A673 (cell line): ENCODE results near the gene ORC1. TPM values are rescaled to one million over a fixed set of nuclear protein-coding genes. Genes with fewer than 3 reads are reported as not detected.

Source experiments
- BruUV-seq: library from RNA; stranded (reverse); fragments of 400-500 nt; replicated peaks from 2 replicates; lab custom pipeline; 2021; lab: Mats Ljungman, UMichigan
- CTCF ChIA-PET: fragments of 300-600 bp; sonication (Branson Sonifier 250); formaldehyde crosslinking; loops from one replicate; lab custom pipeline; 2022; ENCODE audit warnings: antibody characterized with exemption; lab: Charles Lee
- POLR2A ChIA-PET: fragments of 300-600 bp; sonication (Branson Sonifier 250); formaldehyde crosslinking; loops from one replicate; lab custom pipeline; 2022; ENCODE audit warnings: antibody characterized with exemption; ENCODE audit not compliant: low non-redundant PET; lab: Charles Lee
- DNase-seq: peaks from one replicate; pipeline ENCODE4 v3.0.0-alpha.2; 2015; ENCODE audit warnings: low spot score
- H3K27ac ChIP-seq: fragments of 200-600 bp; sonication (generic); 2 replicates; pipeline ENCODE4 v1.5.1; 2016; ENCODE audit warnings: mixed run types, low read depth, mild to moderate bottlenecking, mixed read lengths, antibody characterized with exemption, low read length; ENCODE audit not compliant: poor library complexity, severe bottlenecking
- H3K27me3 ChIP-seq: fragments of 200-600 bp; sonication (generic); replicated peaks from 2 replicates; pipeline ENCODE4 v1.6.1; 2017; ENCODE audit warnings: mixed run types, low read depth, mild to moderate bottlenecking, mixed read lengths, antibody characterized with exemption, low read length; ENCODE audit not compliant: insufficient read depth, poor library complexity
- H3K36me3 ChIP-seq: fragments of 200-600 bp; sonication (generic); 2 replicates; pipeline ENCODE4 v1.6.1; 2016; ENCODE audit warnings: mixed run types, mild to moderate bottlenecking, mixed read lengths, antibody characterized with exemption, low read length; ENCODE audit not compliant: insufficient read depth, poor library complexity, severe bottlenecking
- H3K4me1 ChIP-seq: fragments of 200-600 bp; sonication (generic); 2 replicates; pipeline ENCODE4 v1.6.1; 2017; ENCODE audit warnings: mixed run types, mild to moderate bottlenecking, mixed read lengths, antibody characterized with exemption, low read length; ENCODE audit not compliant: insufficient read depth, poor library complexity, severe bottlenecking
- H3K4me3 ChIP-seq: fragments of 200-600 bp; sonication (generic); 2 replicates; pipeline ENCODE4 v1.5.1; 2016; ENCODE audit warnings: low read depth, mixed run types, mild to moderate bottlenecking, mixed read lengths, low read length; ENCODE audit not compliant: poor library complexity, severe bottlenecking
- H3K9me3 ChIP-seq: fragments of 200-600 bp; sonication (generic); 2 replicates; pipeline ENCODE4 v1.6.1; 2016; ENCODE audit warnings: mixed run types, low read depth, mild to moderate bottlenecking, mixed read lengths, antibody characterized with exemption, low read length; ENCODE audit not compliant: poor library complexity, severe bottlenecking
- EZH2 ChIP-seq: fragments of 200-600 bp; sonication (generic); IDR thresholded peaks from 2 replicates; pipeline ENCODE4 v1.6.1; 2017; ENCODE audit warnings: borderline replicate concordance, low read depth, mild to moderate bottlenecking, mixed read lengths, antibody characterized with exemption, low read length; ENCODE audit not compliant: poor library complexity, severe bottlenecking
- intact Hi-C: fragments of 100-400 bp; cut with micrococcal nuclease; formaldehyde crosslinking; loops from one replicate; pipeline ENCODE4 v1.10.0; 2022; ENCODE audit not compliant: unreplicated experiment
- total RNA-seq: library from RNA; stranded (reverse); gene quantifications from 2 replicates; pipeline ENCODE4 v1.2.3, GENCODE V29; 2021
- TF ChIP-seq, protein P1 (sequence below): fragments of 300-800, 200-600 bp; sonication (generic); conservative IDR thresholded peaks from 2 replicates; pipeline ENCODE4 v1.5.1; 2017; ENCODE audit warnings: low read depth, mild to moderate bottlenecking, antibody characterized with exemption, low read length, moderate library complexity, mixed read lengths

ORC1 gene
- total RNA-seq, 1 experiment from 2014 or later = 54.0 TPM

DNA sequence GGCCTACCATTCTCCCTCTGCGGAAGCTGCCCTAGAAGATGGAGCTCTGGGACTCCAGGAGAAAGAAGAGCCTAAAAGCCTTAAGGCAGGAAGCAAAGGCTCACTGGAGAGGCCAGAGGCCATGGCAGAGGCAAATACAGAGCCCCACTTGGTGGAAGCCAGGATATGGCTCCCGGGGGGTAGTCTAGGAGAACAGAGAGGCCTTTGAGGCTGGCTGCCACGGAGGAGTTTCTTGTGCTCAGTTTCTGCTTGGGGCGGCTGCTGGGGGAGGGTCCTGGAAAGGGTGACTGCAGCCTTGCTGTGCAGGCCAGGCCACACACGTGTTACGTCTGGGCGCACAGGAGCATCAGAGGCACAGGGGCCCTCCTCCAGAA is 43.6 kb downstream of the ORC1 start:
- Histone ChIP-seq H3K4me3 (no peak overlapping the region), H3K27me3 (no peaks in the 10 kb centered on the region), H3K9me3 (no peaks in the 10 kb centered on the region), H3K27ac (no peak overlapping the region), H3K4me1 (peaks cover 12% of the 10 kb centered on the region), H3K36me3 (peaks cover 70% of the 10 kb centered on the region)
- CTCF ChIA-PET = no interaction called here
- BruUV-seq = no TSS peak
- TF ChIP-seq EZH2 = no peak
- TF ChIP-seq, protein P1, sequence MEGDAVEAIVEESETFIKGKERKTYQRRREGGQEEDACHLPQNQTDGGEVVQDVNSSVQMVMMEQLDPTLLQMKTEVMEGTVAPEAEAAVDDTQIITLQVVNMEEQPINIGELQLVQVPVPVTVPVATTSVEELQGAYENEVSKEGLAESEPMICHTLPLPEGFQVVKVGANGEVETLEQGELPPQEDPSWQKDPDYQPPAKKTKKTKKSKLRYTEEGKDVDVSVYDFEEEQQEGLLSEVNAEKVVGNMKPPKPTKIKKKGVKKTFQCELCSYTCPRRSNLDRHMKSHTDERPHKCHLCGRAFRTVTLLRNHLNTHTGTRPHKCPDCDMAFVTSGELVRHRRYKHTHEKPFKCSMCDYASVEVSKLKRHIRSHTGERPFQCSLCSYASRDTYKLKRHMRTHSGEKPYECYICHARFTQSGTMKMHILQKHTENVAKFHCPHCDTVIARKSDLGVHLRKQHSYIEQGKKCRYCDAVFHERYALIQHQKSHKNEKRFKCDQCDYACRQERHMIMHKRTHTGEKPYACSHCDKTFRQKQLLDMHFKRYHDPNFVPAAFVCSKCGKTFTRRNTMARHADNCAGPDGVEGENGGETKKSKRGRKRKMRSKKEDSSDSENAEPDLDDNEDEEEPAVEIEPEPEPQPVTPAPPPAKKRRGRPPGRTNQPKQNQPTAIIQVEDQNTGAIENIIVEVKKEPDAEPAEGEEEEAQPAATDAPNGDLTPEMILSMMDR = no peak
- POLR2A ChIA-PET = interaction anchor here (0.6 kb wide), 1 partner anchor 178 kb away, joined by 6 read pairs; no protein-coding TSS in a partner anchor
- no peak for DNase-seq
- intact Hi-C loops = loop anchor here (10.0 kb wide), 1 partner anchor 324 kb away; no protein-coding TSS in a partner anchor

DNA sequence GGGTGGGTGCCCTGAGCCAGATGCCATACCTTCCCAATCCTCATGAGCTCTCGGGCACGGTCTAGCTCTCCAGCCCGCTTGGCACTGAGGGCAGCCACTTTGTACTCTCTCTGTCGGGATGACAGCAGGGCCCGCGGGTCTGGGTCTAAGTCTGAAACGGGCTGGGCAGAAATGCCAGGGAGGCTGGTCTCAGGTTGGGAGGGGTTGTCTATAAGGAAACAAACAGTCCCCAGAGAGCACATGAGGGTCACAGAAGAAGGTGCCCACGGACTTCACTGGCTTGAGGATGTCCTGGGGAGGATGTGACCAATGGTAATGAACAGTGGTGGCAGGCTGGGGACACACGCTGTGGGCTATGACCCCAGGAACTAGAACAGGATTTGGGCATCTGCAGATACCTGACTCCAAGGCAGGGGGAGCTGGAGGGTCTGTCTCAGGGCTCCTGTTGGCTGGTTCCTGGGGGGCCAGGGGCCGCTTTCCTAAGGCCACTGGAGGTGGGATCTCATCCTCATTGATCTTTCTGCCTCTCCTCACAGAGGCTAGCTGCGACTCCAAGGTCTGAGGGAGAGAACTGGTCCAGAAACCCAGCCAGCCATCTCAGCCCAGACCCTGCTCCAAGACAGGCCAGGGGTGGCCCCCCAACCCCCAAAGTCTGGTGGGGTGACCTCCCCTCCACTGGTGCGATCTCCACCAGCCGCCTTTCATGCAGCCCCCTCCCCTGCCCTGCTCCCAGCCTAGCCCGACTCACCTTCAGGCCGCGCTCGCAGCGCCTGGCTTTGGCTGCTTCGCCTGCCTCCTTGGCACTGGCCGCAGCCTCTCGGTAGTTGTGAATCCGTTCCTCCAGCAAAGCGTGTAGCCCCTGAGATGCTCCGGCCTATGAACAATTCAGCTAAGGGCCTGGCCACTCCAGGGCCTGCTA is 44.3 kb downstream of the ORC1 start:
- peaks cover 77% of the 10 kb centered on the region for H3K36me3 ChIP-seq
- H3K4me1 ChIP-seq = peaks cover 8% of the 10 kb centered on the region
- no peak for DNase-seq
- no peak overlapping the region for H3K4me3 ChIP-seq
- ChIA-PET POLR2A (interaction anchor here (0.6 kb wide), 1 partner anchor 177 kb away, joined by 6 read pairs; no protein-coding TSS in a partner anchor), CTCF (no interaction called here)
- TF ChIP-seq, protein P1 = no peak
- no peak for TF ChIP-seq EZH2
- H3K9me3 ChIP-seq = no peaks in the 10 kb centered on the region
- no TSS peak for BruUV-seq
- no peaks in the 10 kb centered on the region for H3K27me3 ChIP-seq
- intact Hi-C loops = loop anchor here (10.0 kb wide), 1 partner anchor 325 kb away; no protein-coding TSS in a partner anchor
- H3K27ac ChIP-seq = no peak overlapping the region

DNA sequence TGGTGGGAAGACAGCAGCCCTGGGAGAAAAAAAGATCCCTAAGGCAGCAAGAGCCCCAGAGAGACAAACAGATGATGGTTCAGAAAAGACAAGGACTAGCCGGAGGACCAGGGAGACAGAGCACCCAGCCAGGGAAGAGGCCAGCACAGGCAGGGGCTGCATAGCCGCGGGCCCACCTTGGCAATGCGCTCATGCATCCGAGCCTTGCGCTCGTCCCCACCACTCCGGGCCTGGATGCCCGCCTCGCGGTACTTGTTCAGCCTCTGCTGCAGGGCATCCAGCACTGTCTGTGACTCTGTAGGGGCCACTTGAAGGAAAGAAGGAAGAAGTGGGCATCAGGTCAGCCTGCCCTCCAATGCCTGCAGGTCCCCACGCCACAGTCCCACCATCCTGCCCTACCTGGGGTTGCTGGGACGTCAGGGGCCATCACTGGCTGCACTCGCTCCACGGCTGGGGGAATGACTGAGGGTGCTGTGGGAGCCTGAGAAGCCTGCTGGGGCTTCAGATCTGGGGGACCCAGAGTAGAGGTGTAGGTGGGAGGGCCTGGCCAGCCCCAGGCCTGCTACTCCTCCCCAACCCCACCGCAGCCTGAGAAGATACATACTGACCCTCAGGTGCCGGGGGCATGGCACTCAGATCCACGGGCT is 45.2 kb downstream of the ORC1 start:
- BruUV-seq = no TSS peak
- H3K4me1 ChIP-seq = no peaks in the 10 kb centered on the region
- intact Hi-C loops = no loop called here
- H3K36me3 ChIP-seq = peaks cover 81% of the 10 kb centered on the region
- H3K27me3 ChIP-seq = no peaks in the 10 kb centered on the region
- no peak overlapping the region for H3K4me3 ChIP-seq
- H3K27ac ChIP-seq = no peak overlapping the region
- H3K9me3 ChIP-seq = no peaks in the 10 kb centered on the region
- ChIA-PET POLR2A (no interaction called here), CTCF (no interaction called here)
- TF ChIP-seq EZH2 = no peak
- TF ChIP-seq, protein P1 = no peak
- no peak for DNase-seq
